ENCODE measurements around the gene CMTR1.
"Not testable (repeated sequence)": the region's sequence is repeated elsewhere in the genome, so short reads cannot be mapped to it uniquely, and the experiment has no call there.

CMTR1 gene

DNA sequence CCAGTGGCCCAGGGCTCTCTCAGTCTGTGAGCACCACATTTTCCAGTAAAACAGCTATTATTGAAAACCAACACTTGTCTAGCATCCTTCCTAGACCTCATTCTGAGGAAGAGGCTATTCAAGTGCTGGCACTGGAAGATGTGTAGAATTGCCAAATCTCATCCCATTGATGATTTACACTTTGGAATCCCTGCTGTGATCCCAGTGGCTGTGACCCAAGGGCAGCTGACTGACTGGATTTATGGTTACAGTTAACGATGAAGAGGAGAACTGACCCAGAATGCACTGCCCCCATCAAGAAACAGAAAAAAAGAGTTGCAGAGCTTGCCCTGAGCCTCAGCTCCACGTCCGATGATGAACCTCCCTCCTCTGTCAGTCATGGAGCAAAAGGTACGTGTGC is 2.4 kb downstream of the CMTR1 start:
- DNase-seq: no peak

DNA sequence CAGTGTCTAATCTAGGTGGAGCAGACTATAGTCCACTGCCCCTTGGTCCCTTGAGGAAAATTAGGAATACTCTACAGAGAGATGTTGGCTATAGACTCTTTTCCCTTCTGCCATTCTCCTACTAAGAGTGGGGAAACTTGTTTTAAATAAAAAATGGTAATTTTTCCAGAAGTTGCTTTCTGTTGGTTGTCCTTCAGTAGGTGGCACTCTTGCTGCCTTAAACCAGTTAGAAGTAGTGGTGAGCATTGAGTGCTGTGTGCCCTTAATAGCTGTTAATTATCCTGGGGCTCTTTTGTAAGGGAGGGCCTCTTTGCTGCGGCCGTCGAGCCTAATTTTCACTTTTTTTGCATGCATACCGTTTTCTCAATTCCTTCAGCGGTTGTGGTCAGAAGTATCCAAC is 2.8 kb downstream of the CMTR1 start:
- no peak for DNase-seq

DNA sequence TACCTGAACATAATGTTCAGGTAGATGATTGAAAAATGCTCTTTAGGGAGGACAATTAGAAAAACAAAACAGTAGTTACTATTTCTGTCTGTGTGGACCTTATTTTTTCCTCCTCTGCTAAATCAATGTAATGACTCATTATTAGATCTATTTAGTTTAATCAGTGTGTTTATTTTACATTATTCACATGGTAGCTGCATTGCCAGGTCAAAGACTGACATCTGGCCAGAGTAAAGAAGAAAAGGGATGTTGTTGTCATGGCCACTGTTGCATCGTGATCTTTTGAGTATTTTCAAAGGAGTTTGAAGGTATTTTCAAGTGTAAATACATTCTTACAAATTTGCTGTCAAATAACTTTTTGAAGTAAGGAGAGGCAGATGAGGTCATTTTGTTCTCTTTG is 5.9 kb downstream of the CMTR1 start:
- DNase-seq: no peak

DNA sequence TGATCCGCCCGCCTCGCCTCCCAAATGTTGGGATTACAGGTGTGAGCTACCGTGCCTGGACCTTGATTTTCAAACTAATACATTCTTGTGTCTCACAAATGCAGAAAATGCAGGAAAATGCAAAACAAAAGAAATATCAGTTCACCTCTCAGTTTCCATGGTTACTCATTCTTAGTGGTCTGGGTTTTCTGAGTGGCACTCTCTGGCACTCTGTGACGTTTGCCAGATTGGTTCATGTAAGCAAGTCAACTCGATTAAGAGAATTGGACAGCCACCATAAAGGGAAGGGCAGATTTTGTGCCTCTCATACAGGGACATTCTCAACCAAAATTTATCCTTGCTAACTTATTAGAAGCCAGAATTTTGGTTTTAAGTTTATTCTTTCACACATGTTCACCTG is 8.6 kb downstream of the CMTR1 start:
- DNase-seq: no peak

DNA sequence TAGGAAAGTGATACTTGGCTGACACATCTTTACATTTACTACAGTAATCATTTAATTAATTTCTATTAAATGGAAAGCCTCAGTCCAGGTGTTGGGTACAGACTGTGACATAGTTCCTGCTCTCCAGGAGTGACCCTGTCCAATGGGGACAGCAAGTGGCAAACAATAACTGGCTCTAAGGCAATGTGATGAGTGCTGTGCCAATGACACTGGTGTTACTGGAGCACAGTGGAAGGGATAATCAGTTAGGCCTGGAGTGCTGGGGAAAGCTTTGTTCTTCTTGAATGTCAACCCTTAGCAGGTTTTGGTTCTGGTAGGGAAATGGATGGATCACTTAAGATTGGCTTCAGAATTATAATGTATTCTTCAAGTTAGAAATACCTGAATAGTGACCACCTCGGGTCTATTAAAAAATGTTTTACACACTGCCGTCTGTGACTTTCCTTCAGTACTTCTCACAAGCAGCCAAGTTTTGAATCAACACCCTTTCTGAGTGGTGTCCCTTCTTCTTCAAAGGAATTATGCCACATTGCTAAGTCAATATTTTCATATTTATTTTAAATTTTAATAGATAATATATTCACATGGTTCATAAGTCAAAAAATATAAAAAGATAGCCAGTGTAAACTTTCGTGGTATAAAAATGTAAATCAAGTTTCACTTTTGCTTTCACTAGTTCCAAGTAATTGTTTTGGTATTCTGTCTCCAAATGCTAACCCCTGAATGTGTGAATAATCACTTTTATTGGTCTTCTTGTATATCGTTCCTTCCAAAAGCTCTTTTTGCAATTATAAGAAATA is 9.6 kb downstream of the CMTR1 start:
- DNase-seq: no peak

DNA sequence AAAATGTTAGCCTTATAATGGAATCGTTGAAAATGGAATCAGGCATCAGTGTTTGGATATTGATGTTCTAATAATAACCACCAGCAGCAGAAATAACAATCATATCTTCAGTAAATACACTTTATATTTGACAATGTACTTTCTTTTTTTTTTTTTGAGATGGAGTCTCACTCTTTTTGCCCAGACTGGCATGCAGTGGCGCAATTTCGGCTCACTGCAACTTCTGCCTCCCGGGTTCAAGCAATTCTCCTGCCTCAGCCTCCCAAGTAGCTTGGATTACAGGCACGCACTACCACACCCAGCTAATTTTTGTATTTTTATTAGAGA is 10.2 kb downstream of the CMTR1 start:
- DNase-seq: not testable (repeated sequence)

DNA sequence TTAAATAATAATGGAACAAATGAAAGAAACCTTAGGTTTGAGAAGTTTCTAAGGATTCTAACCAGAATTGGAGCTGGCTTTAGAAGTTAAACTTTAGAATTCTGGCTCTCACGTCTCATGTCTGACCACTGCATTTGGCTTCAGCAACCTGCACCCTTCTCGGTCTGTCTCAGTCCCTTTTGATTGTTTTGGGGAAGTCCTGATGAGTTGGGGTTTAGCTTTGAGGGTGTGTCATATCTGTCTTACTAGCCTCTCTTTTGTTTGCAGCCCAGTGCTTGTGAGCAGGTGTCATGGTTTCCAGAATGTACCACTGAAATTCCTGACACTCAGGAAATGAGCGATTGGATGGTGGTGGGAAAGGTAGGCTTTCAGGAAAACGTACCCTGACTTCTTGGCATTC is 17.0 kb downstream of the CMTR1 start:
- DNase-seq: no peak

DNA sequence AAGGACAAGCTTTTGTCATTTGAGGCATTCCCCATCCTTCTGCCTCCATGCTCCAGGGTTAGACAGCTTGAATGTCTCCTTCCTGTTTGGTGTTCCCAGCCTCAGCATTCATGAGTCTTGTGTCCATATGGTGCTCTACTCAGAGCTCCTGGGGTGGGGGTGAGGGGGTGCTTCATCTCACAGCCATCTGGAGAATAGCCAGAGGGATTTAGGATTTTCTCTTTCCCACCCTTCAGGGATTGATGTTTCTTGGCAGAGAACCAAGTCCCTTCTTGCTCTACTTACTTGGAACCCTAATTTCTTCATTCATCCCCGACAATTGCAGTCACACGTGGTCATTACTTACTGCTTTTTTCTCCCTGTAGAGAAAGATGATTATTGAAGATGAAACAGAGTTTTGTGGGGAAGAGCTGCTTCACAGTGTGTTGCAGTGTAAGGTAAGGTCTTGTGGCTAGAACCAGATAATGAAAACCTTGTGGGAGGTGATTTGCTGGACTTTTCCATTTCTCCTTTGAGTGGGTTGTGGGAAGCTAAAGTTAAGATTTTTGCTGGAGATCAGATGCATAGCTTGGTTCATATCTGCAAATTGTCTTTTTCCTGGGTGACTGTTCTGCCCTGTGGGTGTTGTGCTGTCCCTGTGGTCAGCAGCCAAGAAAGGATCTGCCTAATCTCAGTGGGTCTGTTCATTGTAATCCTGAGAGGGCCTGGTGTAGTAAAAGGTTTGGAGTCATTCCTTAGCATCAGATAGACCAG is 18.6 kb downstream of the CMTR1 start:
- DNase-seq: no peak

DNA sequence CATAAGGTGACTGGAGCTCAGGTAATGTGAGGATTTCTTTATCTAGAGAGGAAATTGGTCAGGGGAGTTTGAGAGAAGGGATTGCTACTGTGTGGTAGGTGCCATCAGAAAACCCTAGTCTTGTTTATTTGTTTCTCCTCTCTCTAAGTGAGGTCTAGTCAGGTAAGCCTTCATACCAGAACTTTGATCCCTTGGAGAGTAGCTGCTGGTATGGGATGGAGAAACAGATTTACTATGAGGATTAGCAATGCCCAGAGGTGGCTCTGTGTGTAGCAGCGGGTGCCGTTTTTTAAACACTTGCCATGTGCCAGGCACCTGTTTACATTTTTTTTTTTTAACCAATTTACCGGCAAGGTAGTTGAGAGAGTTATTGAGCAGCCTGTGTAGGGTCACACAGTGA is 19.5 kb downstream of the CMTR1 start:
- no peak for DNase-seq

DNA sequence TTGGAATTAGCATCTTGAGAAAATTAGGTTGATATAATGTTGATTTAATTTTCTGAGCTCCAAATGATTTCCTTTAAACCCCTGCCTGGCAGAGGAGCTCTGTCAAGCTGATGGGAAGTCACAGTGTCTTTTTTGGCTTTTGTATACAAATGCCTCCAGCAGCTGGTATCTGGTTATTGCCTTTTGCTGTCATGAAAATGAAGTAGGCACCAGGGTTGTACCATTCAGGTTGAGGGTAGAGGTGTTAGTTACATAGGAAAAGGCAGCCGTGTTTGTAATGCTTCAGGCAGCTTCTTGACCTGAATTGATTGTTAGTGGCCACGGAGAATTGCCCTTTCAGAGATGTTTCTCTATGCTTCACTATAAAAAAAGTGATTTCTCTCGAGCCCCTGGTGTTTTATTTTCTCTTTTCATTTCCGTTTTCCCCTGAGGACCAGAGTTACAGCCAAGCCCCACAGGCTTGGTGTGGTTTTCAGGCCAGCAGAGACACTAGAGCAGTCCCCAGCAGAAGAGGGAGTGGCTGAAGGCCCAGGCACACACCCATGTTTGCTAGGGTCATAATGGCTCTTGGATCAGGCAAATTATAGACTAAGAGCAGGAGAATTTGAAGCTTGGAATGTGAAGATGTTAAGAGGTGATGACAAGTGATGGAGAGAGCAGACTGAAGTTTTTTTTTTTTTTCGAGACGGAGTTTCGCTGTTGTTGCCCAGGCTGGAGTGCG is 21.6 kb downstream of the CMTR1 start:
- no peak for DNase-seq

DNA sequence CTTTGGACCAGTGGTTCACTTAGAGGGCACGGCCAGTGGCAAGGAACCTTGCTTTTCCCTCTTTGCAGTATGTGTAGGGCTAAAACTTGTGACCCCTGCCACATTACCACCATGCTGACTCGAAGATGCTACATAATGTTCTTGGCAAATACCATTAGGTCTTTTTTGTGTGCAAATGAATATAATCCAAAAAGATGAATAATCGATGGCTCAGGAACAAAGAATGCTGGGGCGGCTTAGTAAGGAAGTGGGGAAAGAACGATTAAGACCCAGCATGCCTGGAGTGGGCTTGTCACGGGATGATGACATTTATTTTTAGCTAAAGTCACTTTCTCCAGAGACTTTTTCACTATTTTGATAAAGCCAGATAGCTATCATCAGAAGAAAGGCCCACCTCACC is 23.1 kb downstream of the CMTR1 start:
- DNase-seq: no peak

DNA sequence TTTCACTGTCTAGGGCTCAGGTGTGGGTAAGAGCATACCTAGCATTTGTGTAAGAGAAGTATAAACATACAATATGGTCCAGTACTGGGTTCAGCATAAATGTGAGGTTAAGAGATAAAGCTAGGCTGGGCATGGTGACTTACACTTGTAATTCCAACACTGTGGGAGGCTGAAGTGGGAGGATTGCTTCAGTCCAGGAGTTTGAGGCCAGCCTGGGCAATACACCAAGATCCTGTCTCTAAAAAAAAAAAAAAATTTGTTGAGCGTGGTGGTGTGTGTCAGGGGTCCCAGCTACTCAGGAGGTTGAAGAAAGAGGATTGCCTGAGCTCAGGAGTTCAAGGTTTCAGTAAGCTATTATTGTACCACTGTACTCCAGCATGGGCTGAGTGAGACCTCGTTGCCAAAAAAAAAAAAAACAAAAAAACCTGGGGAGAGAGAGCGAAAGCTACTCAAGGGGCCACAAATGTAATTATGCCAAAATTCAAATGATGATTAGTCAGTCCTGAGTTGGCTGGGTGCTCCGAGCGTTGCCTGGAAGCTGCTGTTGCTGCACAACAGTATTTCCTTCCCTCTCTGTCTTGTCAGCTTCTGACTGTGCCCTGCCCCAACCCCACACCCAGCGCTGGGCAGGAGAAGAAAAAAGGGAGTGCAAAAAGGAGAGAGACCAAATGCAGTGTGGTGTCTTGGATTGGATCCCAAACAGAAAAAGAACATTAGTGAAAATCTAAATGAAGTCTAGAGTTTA is 24.0 kb downstream of the CMTR1 start:
- no peak for DNase-seq

DNA sequence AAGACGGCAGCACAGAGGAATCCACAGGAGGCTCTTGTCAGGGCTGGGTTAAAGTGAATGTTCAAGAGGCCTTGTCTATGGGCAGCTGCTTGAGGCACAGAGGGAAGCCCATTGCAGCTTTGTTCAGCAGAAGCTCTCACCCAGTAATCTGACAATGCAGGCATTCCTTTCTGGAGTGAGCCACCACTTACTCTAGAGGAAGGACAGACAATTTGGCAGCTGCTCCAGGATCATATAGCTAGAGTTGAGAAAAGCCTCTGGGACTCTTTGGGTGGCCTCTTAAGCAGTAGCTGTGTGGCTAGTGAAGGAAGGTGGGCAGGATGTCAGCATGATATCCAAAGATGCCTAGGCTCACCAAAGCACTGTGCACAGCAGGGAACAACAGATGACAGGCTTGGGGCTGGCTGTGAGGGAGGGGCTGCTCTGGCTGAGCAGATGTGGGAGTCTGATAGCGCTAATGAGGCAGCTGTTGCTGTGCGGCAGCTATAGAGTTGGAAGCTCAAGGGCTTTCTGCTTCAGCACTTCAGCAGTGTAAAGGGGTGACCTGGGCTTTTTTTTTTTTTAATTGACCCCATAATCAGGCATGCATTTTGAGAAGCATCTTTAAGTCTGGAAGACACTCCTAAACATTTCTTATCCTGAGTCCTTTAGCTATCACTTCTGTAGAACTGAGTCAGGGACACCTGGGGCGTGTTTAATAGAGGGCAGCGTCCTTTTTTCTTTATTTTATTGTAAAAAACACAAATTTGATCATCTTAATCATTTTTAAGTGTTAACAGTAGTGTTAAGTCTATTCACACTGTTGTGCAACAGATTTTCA is 27.2 kb downstream of the CMTR1 start:
- no peak for DNase-seq

DNA sequence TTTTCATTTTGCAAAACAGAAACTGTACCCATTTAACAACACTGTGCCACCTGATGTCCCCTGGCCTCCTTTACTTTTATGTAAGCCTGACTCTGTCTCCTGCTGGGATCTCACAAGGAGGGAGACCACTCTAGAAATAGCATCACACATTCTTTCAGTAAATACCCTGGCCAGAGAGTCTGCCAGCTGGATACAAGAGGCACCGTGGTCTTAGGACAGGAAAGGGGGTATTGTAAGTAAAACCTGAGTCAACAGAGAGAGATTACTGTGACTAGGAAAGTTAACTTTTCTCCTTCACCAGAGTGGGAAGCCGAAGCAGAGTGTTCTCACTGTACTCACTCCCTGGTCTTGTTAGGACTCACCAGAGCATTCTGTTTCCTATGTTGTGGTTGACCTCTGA is 27.8 kb downstream of the CMTR1 start:
- DNase-seq: no peak

DNA sequence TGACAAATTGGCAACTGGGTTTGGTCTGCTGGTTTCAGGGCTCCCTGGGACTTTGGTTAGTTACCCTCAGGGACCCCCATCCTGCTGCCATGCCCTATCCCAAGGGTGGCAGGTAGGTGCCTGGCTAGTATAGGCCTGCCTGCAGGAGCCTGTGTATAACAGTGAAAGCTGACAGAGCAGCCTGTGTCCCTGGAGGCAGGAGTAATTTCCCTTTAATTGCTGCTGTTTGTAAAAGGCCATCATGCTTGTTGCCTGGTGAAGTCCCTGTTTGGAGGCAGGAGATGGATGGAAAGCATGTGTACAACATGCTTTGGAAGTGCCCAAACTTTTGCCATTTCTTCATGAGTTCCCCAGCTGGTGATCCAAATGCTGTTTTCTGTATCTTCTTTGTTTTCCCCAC is 30.1 kb downstream of the CMTR1 start:
- no peak for DNase-seq

DNA sequence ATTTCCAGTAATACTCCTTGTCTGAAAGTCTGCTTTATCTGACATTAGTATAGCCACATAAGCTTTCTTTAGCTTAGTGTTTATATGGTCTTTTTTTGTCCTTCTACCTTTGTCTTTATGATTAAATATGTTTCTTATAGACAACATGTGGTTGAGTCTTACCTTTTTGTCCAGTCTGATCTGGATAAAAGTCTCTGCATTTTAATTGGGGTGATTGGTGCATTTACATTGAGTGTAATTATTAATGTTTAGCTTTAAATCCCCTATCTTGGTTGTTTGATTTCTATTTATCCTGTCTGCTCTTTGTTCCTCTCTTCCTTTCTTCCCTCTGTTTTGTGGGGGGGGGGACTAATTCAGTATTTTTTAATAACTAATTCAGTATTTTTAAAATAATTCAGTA is 34.7 kb downstream of the CMTR1 start:
- DNase-seq: no peak

DNA sequence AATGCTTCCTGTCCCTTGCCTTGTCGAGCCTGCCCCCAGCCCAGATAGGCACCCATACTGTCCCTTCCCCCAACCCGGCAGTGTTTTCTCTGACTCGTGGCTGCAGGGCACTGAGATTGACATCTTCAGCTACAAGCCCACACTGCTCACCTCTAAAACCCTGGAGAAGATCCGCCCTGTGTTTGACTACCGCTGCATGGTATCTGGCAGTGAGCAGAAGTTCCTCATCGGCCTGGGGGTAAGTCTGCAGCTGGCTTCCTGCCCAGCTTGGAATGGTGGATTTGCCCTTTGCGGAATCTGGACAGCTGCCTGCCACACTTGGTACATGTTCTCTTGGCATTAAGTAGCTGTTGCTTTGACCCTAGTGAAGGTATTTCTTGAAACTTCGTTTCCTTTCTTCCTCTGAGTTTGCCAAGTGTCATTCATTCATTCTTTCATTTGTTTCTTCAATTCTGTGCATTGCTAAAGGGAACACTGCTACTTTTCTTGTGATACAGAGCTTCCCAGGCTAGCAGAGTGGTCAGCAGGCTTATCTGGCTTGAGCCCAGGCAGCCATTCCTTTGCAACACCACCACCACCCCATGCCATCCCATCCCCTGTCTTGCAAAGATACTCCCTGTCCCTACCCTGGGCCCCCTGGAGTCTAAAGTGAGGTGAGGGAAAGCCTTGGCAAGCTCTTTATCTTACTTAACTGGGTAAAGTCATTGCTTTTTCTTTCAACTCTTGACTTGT is 40.5 kb downstream of the CMTR1 start:
- DNase-seq: no peak

DNA sequence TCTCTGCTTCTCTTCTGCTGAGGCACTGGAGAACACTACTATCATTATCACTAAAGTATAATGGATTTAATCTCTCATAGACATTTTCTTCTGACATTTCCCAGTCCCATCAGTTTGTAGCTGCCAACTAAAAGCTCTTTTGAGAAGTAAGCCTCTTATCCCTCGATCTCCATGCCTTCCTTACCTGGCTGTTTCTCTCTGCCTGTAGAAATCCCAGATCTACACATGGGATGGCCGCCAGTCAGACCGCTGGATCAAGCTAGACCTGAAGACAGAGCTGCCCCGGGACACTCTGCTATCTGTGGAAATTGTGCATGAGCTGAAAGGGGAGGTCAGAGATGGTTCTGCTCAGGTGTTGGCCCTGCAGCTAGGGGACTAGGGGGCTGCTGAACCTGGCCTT is 41.3 kb downstream of the CMTR1 start:
- no peak for DNase-seq

DNA sequence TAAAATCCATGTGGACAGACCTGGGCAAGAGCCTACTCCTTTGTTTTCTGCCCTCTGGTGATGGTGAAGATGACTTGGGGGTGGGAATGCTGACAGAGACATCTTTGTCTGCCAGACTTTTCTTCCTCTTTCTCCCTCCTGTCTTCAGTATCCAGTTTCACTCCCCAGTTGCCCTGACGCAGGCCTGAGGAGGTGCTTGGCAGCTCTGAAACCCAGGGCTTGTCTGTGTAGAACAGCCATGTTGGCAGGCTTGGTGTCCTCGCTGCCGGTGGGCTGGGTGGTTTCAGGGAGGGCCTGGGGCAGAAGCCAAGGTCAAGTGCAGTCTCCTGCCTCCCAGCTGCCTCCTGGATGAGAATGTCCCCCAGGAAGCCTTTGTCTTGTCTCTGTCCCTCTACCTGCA is 44.2 kb downstream of the CMTR1 start:
- DNase-seq: no peak

DNA sequence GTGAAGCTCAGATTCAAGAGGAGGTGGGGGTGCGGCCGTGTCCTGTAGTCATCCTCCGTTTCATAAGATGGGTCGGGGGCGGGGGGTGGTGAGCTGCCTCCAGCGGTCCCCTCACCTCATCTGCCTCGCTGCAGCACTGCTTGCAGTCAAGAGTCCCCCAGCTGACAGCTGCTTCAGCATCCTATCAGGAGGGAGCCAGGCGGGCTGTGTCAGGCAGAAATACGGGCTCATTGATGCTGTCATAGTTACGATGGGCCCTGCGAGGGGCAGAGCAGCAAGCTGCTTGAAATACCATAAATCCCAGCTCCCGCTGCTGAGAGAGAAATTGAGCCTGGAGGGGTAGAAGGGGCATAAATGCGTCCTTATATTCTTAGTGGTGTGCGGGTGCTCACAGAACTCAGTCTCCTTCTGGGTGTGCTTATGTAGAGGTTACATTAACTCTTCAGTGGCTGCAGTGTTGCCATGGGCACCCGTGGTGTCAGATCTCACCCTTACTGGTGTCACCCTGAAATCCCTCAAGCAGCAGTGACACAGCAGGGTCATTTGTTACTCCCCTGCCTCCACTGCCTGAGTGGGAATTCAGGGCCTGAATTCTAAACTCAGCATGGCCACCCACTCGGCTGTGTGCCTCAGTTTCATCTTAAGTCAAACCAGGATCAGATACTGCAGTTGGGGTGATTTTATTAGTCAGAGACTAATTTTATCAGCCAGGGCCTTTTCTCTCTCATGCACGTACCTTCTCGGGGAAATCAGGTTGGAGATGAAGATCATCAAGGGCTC is 44.8 kb downstream of the CMTR1 start:
- DNase-seq: no peak

DNA sequence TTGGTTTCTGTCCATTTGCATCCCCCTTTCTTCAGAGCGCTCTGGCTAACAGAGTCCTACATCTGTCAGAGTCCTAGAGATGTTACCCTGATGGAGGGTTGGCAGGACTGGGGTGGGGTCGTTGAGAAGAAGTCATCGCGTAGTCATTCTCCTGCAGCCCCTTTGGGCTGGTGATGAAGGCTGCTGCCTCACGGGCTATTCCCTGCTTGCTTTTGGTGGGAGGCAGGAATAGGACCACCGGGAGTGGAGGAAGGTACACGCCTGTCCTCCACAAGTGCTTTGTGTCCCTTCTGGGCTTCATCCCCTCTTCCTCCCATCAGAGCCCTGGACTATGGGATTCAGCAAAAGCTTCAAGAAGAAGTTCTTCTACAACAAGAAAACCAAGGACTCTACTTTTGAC is 45.8 kb downstream of the CMTR1 start:
- no peak for DNase-seq
